ENCODE results near the gene AGK. TPM values are rescaled to one million over a fixed set of nuclear protein-coding genes. Genes with fewer than 3 reads are reported as not detected.

Gene AGK
- total RNA-seq, 1 donor from 2014 or later, result 28.6 TPM

GRCh38 chr7:141617280-141617679 lies 66.1 kb downstream of the AGK start:
- no peak overlapping the region for H3K27ac ChIP-seq (ENCODE audit: low read depth, low read length)
- no peaks in the 10 kb centered on the region for H3K4me1 Mint-ChIP-seq (ENCODE audit: low read depth, unreplicated experiment)
- no peak for TF ChIP-seq CTCF (IDR thresholded peaks at IDR 0.05; ENCODE audit: insufficient read depth, low read depth, low read length)
- TF ChIP-seq EZH2 (IDR thresholded peaks at IDR 0.05; ENCODE audit: insufficient read depth, low read length), result no peak
- no peak overlapping the region for H3K4me3 ChIP-seq (ENCODE audit: insufficient read depth, low read depth, low read length)
- H3K4me2 ChIP-seq (ENCODE audit: low read length), result no peak overlapping the region
- no peak overlapping the region for H3K4me3 Mint-ChIP-seq (ENCODE audit: unreplicated experiment)
- H4K20me1 ChIP-seq (ENCODE audit: insufficient read depth, low read length), result no peaks in the 10 kb centered on the region
- H3K79me2 ChIP-seq (ENCODE audit: insufficient read depth, low read length), result no peaks in the 10 kb centered on the region
- H3K36me3 ChIP-seq (ENCODE audit: insufficient read depth, low read length), result peaks cover 10% of the 10 kb centered on the region
- H3K27me3 ChIP-seq (ENCODE audit: insufficient read depth, low read length), result no peaks in the 10 kb centered on the region
- no peaks in the 10 kb centered on the region for H3K9me3 ChIP-seq (ENCODE audit: insufficient read depth, low read depth, low read length)
- H3K27ac Mint-ChIP-seq (ENCODE audit: unreplicated experiment), result no peak overlapping the region
- no peaks in the 10 kb centered on the region for H3K27me3 Mint-ChIP-seq (ENCODE audit: low read depth, unreplicated experiment)
- no peaks in the 10 kb centered on the region for H3K9me3 Mint-ChIP-seq (ENCODE audit: unreplicated experiment)
- H3K9ac ChIP-seq (ENCODE audit: low read length), result no peak overlapping the region
- FAIRE-seq, result no peak
- peaks cover 3% of the 10 kb centered on the region for H3K36me3 Mint-ChIP-seq (ENCODE audit: low read depth, unreplicated experiment)
- no peak overlapping the region for H2AFZ ChIP-seq (ENCODE audit: low read depth, low read length)
- no peaks in the 10 kb centered on the region for H3K4me1 ChIP-seq (ENCODE audit: insufficient read depth, low read length)
- DNase-seq (ENCODE audit: low read depth), result no peak

GRCh38 chr7:141619745-141620144 lies 68.5 kb downstream of the AGK start:
- Mint-ChIP-seq H3K27me3 (ENCODE audit: low read depth, unreplicated experiment) (no peaks in the 10 kb centered on the region), H3K36me3 (ENCODE audit: low read depth, unreplicated experiment) (peaks cover 20% of the 10 kb centered on the region), H3K4me3 (ENCODE audit: unreplicated experiment) (no peak overlapping the region), H3K9me3 (ENCODE audit: unreplicated experiment) (peaks cover 4% of the 10 kb centered on the region), H3K27ac (ENCODE audit: unreplicated experiment) (no peak overlapping the region), H3K4me1 (ENCODE audit: low read depth, unreplicated experiment) (no peaks in the 10 kb centered on the region)
- no peak overlapping the region for H3K4me3 ChIP-seq (ENCODE audit: insufficient read depth, low read depth, low read length)
- H3K9ac ChIP-seq (ENCODE audit: low read length), result no peak overlapping the region
- TF ChIP-seq CTCF (IDR thresholded peaks at IDR 0.05; ENCODE audit: insufficient read depth, low read depth, low read length), result no peak
- TF ChIP-seq EZH2 (IDR thresholded peaks at IDR 0.05; ENCODE audit: insufficient read depth, low read length), result no peak
- H3K36me3 ChIP-seq (ENCODE audit: insufficient read depth, low read length), result peaks cover 7% of the 10 kb centered on the region
- no peaks in the 10 kb centered on the region for H3K79me2 ChIP-seq (ENCODE audit: insufficient read depth, low read length)
- H3K4me2 ChIP-seq (ENCODE audit: low read length), result no peak overlapping the region
- H3K27ac ChIP-seq (ENCODE audit: low read depth, low read length), result no peak overlapping the region
- H2AFZ ChIP-seq (ENCODE audit: low read depth, low read length), result no peak overlapping the region
- no peak for FAIRE-seq
- no peaks in the 10 kb centered on the region for H4K20me1 ChIP-seq (ENCODE audit: insufficient read depth, low read length)
- no peak for DNase-seq (ENCODE audit: low read depth)
- H3K27me3 ChIP-seq (ENCODE audit: insufficient read depth, low read length), result no peaks in the 10 kb centered on the region
- H3K4me1 ChIP-seq (ENCODE audit: insufficient read depth, low read length), result no peaks in the 10 kb centered on the region
- no peaks in the 10 kb centered on the region for H3K9me3 ChIP-seq (ENCODE audit: insufficient read depth, low read depth, low read length)

GRCh38 chr7:141624763-141625162 lies 73.6 kb downstream of the AGK start:
- H2AFZ ChIP-seq (ENCODE audit: low read depth, low read length), result no peak overlapping the region
- H3K4me3 Mint-ChIP-seq (ENCODE audit: unreplicated experiment), result no peak overlapping the region

More at GRCh38 chr7:141624763-141625162, 73.6 kb downstream of the AGK start:
- Mint-ChIP-seq H3K27me3 (ENCODE audit: low read depth, unreplicated experiment) (no peaks in the 10 kb centered on the region), H3K9me3 (ENCODE audit: unreplicated experiment) (peaks cover 4% of the 10 kb centered on the region), H3K4me1 (ENCODE audit: low read depth, unreplicated experiment) (no peaks in the 10 kb centered on the region), H3K36me3 (ENCODE audit: low read depth, unreplicated experiment) (peaks cover 23% of the 10 kb centered on the region), H3K27ac (ENCODE audit: unreplicated experiment) (no peak overlapping the region)
- no peak for DNase-seq (ENCODE audit: low read depth)
- H3K79me2 ChIP-seq (ENCODE audit: insufficient read depth, low read length), result no peaks in the 10 kb centered on the region
- no peaks in the 10 kb centered on the region for H3K27me3 ChIP-seq (ENCODE audit: insufficient read depth, low read length)
- H3K9me3 ChIP-seq (ENCODE audit: insufficient read depth, low read depth, low read length), result no peaks in the 10 kb centered on the region
- H3K36me3 ChIP-seq (ENCODE audit: insufficient read depth, low read length), result peaks cover 11% of the 10 kb centered on the region
- H3K4me1 ChIP-seq (ENCODE audit: insufficient read depth, low read length), result no peaks in the 10 kb centered on the region
- no peak overlapping the region for H3K27ac ChIP-seq (ENCODE audit: low read depth, low read length)
- H3K9ac ChIP-seq (ENCODE audit: low read length), result no peak overlapping the region
- TF ChIP-seq CTCF (IDR thresholded peaks at IDR 0.05; ENCODE audit: insufficient read depth, low read depth, low read length) (no peak), EZH2 (IDR thresholded peaks at IDR 0.05; ENCODE audit: insufficient read depth, low read length) (no peak)
- no peaks in the 10 kb centered on the region for H4K20me1 ChIP-seq (ENCODE audit: insufficient read depth, low read length)
- FAIRE-seq, result no peak
- H3K4me3 ChIP-seq (ENCODE audit: insufficient read depth, low read depth, low read length), result no peak overlapping the region
- H3K4me2 ChIP-seq (ENCODE audit: low read length), result no peak overlapping the region
